ENCODE results near the gene PACS2. TPM values are rescaled to one million over a fixed set of nuclear protein-coding genes. Genes with fewer than 3 reads are reported as not detected.

The PACS2 gene
- total RNA-seq, 1 experiment from 2014 or later: 100 TPM

DNA sequence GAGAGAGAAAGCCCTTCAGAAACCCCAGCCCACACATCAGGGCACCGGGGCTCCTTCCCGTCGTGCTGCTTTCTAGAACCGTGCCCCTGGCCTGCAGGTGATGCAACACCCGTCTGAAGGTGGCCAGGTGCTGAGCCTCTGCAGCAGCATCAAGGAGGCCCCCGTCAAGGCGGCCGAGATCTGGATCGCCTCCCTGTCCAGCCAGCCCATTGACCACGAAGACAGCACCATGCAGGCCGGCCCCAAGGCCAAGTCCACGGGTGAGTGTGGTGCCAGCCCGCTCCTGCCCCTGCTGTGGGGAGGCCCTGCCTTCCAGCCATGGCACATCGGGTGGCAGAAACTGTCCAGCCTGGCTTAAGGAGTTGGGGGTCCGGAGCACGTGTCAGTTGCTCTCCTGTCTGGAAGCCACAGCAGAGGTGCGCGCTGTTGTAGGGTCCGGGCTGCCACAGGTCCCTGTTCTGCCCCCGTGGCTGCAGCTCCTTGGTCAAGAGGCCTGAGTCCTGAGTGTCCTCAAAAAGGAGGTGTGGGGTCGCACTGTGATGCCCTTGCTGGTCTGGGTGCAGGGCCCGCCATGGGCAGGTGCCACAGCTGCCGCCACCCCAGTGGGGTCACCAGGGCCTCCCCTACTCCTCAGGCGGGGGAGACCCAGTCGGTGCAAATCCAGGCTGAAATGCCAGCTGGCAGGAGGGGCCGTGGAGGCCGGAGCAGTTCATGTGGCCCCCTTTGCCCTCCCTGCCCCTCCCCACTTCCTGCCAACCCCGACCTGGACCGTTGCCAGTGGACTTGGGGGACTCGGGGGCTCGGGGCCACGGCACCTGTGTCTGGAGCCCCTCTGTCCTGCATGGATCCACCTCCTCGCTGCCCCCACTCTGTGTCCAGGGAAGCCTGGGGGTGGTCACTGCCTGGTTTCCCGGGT lies 52.8 kb downstream of the PACS2 start:
- Mint-ChIP-seq H3K9me3 (no peaks in the 10 kb centered on the region), H3K27ac (no peak overlapping the region), H3K36me3 (peaks cover 16% of the 10 kb centered on the region), H3K4me3 (no peak overlapping the region), H3K4me1 (0 out of 2 replicates have a peak, but pooled peaks cover 5% of the 10 kb centered on the region), H3K27me3 (ENCODE audit: low read depth) (peaks cover 4% of the 10 kb centered on the region; the same call in 1 of the 2 replicates)
- DNase-seq (ENCODE audit: low spot score) (no peak), ATAC-seq (no peak)
- TF ChIP-seq, protein P1, sequence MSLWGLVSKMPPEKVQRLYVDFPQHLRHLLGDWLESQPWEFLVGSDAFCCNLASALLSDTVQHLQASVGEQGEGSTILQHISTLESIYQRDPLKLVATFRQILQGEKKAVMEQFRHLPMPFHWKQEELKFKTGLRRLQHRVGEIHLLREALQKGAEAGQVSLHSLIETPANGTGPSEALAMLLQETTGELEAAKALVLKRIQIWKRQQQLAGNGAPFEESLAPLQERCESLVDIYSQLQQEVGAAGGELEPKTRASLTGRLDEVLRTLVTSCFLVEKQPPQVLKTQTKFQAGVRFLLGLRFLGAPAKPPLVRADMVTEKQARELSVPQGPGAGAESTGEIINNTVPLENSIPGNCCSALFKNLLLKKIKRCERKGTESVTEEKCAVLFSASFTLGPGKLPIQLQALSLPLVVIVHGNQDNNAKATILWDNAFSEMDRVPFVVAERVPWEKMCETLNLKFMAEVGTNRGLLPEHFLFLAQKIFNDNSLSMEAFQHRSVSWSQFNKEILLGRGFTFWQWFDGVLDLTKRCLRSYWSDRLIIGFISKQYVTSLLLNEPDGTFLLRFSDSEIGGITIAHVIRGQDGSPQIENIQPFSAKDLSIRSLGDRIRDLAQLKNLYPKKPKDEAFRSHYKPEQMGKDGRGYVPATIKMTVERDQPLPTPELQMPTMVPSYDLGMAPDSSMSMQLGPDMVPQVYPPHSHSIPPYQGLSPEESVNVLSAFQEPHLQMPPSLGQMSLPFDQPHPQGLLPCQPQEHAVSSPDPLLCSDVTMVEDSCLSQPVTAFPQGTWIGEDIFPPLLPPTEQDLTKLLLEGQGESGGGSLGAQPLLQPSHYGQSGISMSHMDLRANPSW (CRISPR knock-in tag; conservative IDR thresholded peaks at IDR 0.05; ENCODE audit: low read depth): no peak
- no peak for TF ChIP-seq GRHL2 (CRISPR knock-in tag; IDR thresholded peaks at IDR 0.05; ENCODE audit: insufficient replicate concordance, severe bottlenecking)
- POLR2A ChIA-PET: no interaction called here
- CTCF ChIA-PET: no interaction called here

- Mint-ChIP-seq H3K27me3 (ENCODE audit: low read depth) (peaks cover 4% of the 10 kb centered on the region; the same call in 1 of the 2 replicates), H3K9me3 (peaks cover 2% of the 10 kb centered on the region), H3K4me1 (0 out of 2 replicates have a peak, but pooled peaks cover 5% of the 10 kb centered on the region), H3K36me3 (peaks cover 17% of the 10 kb centered on the region), H3K4me3 (no peak overlapping the region), H3K27ac (no peak overlapping the region)
- TF ChIP-seq ZNF671 (CRISPR knock-in tag; IDR thresholded peaks at IDR 0.05): no peak
- no peak for DNase-seq (ENCODE audit: low spot score)
- CTCF ChIA-PET: interaction anchor here (4.4 kb wide), 1 partner anchor 122 kb away, joined by 49 read pairs; the partner anchor contains the start of gene TEDC1
- POLR2A ChIA-PET: no interaction called here
- ATAC-seq: no peak
These were observed 53.5 kb downstream of the PACS2 start for GRCh38 chr14:105368032-105368417.

DNA sequence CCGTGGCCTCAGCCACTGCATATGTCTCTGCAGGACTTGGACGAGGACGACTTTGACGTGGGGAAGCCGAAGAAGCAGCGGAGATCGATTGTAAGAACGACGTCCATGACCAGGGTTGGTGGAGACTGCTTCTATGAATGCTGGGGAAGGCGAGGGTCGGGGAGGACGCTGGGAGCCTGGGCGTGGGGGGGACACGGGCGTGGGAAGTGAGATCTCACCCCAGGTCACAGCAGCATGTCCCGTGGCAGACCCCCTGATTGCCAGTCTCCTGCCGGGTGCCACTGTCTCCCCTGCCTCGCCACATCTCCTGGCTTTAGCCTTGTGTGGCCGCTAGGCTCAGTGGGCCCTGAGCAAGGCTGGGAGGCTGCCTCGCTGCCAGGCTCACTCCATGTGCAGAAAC lies 53.9 kb downstream of the PACS2 start:
- Mint-ChIP-seq H3K36me3 (peaks cover 21% of the 10 kb centered on the region), H3K27ac (no peak overlapping the region), H3K27me3 (ENCODE audit: low read depth) (peaks cover 5% of the 10 kb centered on the region; the same call in 1 of the 2 replicates), H3K4me3 (no peak overlapping the region), H3K4me1 (0 out of 2 replicates have a peak, but pooled peaks cover 5% of the 10 kb centered on the region), H3K9me3 (peaks cover 6% of the 10 kb centered on the region)
- ATAC-seq: no peak
- ChIA-PET POLR2A (no interaction called here), CTCF (interaction anchor here (0.7 to 4.4 kb wide), 2 partner anchors 16 to 122 kb away, joined by 3 to 49 read pairs; partner anchors contain the start of gene TEDC1)
- TF ChIP-seq ZNF138 (CRISPR knock-in tag; conservative IDR thresholded peaks at IDR 0.05): no peak
- no peak for DNase-seq (ENCODE audit: low spot score)

DNA sequence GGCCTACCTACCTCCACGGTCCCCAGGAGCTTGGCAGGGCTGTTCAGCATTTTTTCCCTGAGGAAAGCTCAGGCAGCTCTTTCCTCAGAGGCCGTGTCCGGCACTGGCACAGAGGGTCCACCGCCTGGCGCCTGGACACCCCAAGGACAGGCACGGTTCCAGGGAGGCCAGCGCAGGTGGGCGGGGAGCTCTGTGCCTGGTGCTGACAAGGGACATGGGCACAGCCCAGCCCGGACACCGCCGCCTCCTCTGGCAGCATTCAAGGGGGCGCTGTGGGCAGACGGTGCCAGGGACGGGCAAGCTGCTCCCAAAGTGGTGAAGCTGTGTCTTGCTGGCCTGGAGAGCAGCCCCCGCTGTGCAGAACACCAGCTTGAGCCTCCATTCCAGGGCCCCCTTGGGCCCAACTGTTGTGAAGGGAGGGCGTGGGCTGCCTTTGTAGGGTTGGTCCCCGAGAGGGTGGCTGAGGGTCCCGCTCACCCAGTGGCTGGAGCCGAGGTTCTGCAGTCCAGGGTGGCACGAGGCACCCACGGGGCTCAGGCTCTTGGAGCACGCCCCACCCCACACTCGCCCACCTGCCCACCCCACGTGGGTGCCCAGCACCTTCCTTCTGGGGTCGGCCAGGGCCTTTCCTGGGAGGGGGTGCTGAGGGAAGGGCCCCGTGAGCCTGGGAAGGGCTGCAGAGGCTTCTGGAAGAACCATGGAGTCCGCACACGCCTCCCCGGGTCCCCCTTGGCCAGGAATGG lies 54.5 kb downstream of the PACS2 start:
- ATAC-seq: no peak
- Mint-ChIP-seq H3K4me1 (no peaks in the 10 kb centered on the region), H3K27ac (no peak overlapping the region), H3K36me3 (peaks cover 27% of the 10 kb centered on the region), H3K4me3 (no peak overlapping the region), H3K9me3 (peaks cover 8% of the 10 kb centered on the region), H3K27me3 (ENCODE audit: low read depth) (peaks cover 6% of the 10 kb centered on the region)
- ChIA-PET CTCF (interaction anchor here (0.7 to 4.4 kb wide), 2 partner anchors 17 to 121 kb away, joined by 3 to 49 read pairs; partner anchors contain the start of gene TEDC1), POLR2A (no interaction called here)
- no peak for TF ChIP-seq NR2C2 (CRISPR knock-in tag; IDR thresholded peaks at IDR 0.05)
- TF ChIP-seq OVOL2 (CRISPR knock-in tag; IDR thresholded peaks at IDR 0.05; ENCODE audit: borderline replicate concordance): no peak
- no peak for TF ChIP-seq TCF7 (CRISPR knock-in tag; IDR thresholded peaks at IDR 0.05; ENCODE audit: low read depth)
- TF ChIP-seq KAT7 (CRISPR knock-in tag; IDR thresholded peaks at IDR 0.05; ENCODE audit: borderline replicate concordance): no peak
- TF ChIP-seq NFE2L1 (CRISPR knock-in tag; IDR thresholded peaks at IDR 0.05): no peak
- TF ChIP-seq, protein P2, sequence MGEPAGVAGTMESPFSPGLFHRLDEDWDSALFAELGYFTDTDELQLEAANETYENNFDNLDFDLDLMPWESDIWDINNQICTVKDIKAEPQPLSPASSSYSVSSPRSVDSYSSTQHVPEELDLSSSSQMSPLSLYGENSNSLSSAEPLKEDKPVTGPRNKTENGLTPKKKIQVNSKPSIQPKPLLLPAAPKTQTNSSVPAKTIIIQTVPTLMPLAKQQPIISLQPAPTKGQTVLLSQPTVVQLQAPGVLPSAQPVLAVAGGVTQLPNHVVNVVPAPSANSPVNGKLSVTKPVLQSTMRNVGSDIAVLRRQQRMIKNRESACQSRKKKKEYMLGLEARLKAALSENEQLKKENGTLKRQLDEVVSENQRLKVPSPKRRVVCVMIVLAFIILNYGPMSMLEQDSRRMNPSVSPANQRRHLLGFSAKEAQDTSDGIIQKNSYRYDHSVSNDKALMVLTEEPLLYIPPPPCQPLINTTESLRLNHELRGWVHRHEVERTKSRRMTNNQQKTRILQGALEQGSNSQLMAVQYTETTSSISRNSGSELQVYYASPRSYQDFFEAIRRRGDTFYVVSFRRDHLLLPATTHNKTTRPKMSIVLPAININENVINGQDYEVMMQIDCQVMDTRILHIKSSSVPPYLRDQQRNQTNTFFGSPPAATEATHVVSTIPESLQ (CRISPR knock-in tag; IDR thresholded peaks at IDR 0.05): no peak
- no peak for TF ChIP-seq ATF1 (CRISPR knock-in tag; IDR thresholded peaks at IDR 0.05)
- DNase-seq (ENCODE audit: low spot score): no peak
